ENCODE measurements around the gene SHROOM3.

The SHROOM3 gene

DNA sequence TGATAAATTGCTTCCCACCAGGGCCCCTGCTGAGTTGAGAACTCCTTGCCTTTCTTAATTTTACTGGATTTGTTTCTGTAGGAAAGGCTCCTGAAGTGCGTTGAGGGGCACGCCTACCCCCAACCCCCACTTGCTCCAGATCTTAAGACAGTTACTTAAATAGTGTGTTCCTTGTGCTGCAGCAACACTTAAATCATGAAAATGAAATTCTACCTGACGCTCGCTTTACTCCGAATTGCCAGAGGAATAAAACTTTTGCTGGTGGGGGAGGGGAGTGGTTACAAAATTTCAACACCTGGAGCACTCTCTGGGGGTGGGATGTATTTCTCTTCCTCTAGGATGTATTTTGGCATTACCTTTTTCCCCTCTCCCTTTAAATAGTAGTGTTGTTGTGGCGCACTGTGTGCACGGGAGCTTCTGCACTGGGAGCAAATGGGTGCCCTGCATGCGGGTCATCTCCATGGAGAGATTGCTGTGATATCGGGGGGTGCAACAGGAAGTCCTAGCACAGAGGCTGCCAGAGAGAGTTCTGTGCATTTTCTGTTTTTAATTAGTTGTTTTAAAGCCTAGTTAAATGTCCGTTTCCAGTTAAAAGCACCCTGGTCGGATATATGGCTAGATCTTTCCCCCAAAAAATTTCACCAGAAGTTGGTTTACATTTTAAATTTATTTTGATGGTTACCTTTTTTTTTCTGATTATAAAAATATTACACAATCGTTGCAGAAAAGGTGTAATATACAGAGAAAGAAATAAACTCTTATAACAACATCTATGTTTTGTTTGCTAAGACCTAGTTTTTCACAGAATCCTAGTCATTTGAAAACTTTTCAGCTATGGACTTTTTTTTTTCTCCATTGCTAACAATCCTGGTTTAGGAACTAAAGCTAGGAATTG, 255.2 kb downstream of the SHROOM3 start:
- peak; percentile 35 for DNase-seq (ENCODE audit: low read depth)
- H3K4me3 ChIP-seq (ENCODE audit: low read depth, low read length): peak overlapping the region; percentile 63
- TF ChIP-seq, protein P1, sequence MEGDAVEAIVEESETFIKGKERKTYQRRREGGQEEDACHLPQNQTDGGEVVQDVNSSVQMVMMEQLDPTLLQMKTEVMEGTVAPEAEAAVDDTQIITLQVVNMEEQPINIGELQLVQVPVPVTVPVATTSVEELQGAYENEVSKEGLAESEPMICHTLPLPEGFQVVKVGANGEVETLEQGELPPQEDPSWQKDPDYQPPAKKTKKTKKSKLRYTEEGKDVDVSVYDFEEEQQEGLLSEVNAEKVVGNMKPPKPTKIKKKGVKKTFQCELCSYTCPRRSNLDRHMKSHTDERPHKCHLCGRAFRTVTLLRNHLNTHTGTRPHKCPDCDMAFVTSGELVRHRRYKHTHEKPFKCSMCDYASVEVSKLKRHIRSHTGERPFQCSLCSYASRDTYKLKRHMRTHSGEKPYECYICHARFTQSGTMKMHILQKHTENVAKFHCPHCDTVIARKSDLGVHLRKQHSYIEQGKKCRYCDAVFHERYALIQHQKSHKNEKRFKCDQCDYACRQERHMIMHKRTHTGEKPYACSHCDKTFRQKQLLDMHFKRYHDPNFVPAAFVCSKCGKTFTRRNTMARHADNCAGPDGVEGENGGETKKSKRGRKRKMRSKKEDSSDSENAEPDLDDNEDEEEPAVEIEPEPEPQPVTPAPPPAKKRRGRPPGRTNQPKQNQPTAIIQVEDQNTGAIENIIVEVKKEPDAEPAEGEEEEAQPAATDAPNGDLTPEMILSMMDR (conservative IDR thresholded peaks at IDR 0.05; ENCODE audit: low read depth, low read length): no peak

DNA sequence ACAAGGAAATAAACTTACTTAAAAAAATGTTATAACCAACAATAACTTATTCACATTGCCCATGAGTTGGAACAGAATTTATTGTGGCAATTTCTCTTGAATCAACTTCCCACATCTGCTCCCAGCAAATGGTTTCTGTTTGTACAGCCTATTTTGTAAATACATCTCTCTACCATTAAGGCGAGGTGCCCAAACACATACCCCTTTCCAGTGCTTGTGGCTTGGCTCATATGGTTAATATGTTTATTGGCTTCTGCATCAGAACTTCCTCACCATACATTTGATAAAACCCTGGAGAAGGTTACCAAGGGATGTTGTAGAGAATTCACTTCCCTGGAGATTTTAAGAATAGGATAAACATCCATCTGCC, 255.9 kb downstream of the SHROOM3 start:
- DNase-seq (ENCODE audit: low read depth): no peak
- H3K4me3 ChIP-seq (ENCODE audit: low read depth, low read length): no peak overlapping the region
- TF ChIP-seq, protein P1 (conservative IDR thresholded peaks at IDR 0.05; ENCODE audit: low read depth, low read length): no peak

DNA sequence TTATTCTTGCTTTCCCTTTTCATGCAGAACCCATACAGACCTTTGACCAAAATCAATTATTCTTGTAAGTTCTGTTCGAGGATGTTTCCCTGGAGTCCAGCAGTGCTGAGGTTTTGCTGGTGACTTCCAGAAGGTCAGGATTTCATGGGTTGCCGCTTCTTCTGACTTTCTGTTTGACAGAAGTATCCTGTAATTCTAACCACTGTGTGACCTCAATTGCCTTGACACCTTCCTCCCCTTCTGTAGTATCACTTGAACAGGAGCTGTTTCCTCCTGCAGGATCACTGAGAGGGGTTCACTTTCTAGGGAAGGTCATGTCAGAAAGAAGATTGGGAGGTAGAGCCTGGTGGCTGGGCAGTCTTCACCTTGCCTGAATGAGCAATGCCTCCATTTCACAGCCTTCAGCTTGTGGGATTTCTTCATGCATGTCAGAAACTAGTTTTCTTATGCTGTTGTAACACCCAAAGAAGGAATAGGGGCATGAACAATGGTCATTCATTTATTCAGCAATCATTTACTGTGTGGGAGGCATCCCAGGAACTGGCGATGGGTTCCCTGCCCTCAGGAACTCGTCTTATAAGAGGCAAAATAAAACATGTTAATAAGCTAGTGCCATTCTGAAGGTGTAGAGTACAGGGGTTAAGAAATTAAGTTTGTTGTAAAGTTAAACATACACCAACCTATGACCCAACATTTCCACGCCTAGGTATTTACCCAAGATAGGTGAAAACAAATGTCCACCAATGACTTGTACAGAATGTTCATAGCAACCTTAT, 257.0 kb downstream of the SHROOM3 start:
- TF ChIP-seq, protein P1 (conservative IDR thresholded peaks at IDR 0.05; ENCODE audit: low read depth, low read length): no peak
- DNase-seq (ENCODE audit: low read depth): peak; percentile 64
- no peak overlapping the region for H3K4me3 ChIP-seq (ENCODE audit: low read depth, low read length)

DNA sequence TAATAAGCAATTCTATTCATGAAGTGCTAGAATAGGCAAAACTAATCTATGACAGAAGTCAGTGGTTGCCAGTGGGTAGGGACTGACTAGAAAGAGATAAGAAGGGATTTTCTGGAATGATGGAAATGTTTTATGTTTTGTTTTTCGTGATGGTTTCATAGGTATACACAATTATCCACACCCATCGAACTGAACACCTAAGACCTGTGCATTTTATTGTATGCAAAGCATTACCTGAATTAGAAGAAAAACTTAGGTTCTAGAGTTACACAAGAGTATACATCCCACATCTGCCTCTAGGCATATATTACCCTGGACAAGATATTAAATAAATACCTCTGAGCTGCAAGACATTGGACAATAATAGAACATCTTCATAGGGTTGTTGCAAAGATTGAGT, 257.7 kb downstream of the SHROOM3 start:
- H3K4me3 ChIP-seq (ENCODE audit: low read depth, low read length): no peak overlapping the region
- TF ChIP-seq, protein P1 (conservative IDR thresholded peaks at IDR 0.05; ENCODE audit: low read depth, low read length): no peak
- no peak for DNase-seq (ENCODE audit: low read depth)

DNA sequence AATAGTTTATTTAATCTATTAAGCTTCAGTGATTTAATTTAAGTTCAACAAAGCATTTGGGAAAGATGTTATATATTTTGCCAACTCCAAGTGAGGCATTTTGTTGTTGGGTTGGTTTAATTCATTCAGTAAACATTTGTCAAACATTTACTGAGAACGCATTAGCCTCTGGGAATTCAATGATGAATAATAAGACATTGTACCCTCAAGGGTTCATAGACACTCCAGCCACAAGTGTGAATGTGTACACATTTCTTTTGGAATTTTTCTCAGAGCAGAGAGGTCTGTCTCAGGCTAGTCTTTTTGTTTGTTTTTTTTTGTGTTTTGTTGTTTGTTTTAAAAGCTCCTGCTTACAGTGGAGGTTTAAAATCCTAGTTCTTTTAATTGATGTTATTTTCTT, 259.0 kb downstream of the SHROOM3 start:
- no peak overlapping the region for H3K4me3 ChIP-seq (ENCODE audit: low read depth, low read length)
- no peak for DNase-seq (ENCODE audit: low read depth)
- TF ChIP-seq, protein P1 (conservative IDR thresholded peaks at IDR 0.05; ENCODE audit: low read depth, low read length): no peak

DNA sequence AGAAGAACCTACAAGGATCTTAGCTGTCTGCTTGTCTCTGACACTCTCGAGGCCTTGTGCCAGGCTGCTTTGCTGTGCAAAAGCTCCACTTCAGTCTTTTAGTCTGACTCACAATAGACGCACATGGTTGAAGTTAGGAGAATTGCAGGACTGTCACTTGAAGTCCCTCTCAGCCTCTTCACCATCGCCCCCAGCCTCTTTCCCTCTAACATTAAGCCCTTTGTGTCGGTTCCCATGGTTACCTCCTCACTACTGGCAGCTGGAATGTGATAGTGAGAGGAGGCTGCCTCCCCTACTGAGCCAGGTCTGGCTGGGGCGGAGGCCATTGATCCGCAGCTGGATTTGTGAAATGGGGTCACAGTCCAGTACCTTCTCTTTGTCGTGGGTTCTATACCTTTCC, 261.1 kb downstream of the SHROOM3 start:
- H3K4me3 ChIP-seq (ENCODE audit: low read depth, low read length): no peak overlapping the region
- DNase-seq (ENCODE audit: low read depth): peak; percentile 26
- TF ChIP-seq, protein P1 (conservative IDR thresholded peaks at IDR 0.05; ENCODE audit: low read depth, low read length): no peak
